ENCODE measurements around the gene DPP6.

DPP6 gene

DNA sequence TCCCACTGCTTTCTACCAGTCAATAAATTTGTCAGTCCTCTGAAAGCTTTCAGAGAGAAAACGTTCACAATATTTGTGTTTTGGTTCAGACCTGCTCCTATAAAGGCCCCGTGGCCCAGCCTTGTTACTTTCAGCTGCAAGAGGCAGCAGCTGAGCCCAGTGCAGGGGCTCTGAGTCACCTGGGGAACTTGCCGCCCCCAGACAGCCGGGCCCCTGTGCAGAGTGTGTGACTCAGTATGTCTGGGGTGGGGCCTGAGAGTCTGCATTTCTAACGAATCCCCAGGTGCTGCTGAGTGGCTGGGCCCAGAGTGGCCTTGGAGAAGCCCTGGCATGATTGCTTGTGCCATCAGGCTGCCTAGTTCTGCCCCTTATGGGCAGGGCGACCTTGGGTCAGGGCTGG is 647.2 kb downstream of the DPP6 start:
- DNase-seq (ENCODE audit: low read depth), result no peak

DNA sequence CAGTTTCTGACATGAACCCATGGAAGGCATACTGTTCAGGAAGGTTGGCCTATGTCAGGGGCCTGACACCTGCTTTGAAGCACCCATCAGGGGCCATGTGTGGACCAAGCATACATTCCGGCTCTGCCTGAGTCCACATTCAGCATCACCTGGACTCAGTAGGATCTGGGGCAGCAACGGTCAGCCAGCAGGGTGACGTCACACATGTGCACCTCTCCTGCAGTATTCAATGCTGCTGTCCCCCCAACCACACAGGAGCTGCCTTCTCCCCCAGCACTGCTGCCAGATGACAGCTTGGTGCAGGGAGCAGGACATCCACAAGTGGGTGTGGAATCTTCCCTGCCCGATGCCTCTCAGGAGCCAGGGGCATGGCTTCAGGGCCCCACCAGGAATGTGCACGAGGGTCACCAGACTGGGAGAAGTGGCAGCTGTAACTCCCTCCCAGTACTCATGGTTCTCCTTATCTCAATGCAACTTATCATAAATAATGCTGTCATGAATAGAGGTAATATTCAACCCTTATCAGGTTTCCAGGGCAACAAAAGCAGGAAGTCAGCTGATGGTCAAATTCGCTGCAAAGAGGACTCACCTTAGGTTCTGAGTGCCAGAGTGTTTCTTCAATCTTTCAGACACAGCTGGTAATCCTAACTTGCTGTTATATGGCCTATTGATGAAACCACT is 657.8 kb downstream of the DPP6 start:
- DNase-seq (ENCODE audit: low read depth), result no peak

DNA sequence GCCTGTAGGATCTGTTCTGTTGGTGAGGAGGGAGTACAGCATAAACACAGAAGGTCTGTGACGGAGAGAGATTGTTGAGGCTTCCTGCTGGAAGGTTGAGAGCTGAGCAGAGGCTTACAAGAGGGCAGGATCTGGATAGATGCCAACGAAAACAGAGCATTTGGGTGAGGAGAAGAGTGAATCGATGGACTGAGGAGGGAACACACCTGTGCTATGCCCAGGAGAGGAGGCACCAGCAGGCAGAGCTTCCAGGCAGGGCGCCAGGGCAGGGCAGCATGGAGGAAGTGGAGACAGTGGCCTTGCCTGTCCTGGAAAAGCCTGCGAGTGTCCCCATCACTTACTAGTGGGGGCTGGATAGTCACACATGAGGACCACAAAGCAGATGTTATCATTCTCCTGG is 667.8 kb downstream of the DPP6 start:
- DNase-seq (ENCODE audit: low read depth), result no peak

DNA sequence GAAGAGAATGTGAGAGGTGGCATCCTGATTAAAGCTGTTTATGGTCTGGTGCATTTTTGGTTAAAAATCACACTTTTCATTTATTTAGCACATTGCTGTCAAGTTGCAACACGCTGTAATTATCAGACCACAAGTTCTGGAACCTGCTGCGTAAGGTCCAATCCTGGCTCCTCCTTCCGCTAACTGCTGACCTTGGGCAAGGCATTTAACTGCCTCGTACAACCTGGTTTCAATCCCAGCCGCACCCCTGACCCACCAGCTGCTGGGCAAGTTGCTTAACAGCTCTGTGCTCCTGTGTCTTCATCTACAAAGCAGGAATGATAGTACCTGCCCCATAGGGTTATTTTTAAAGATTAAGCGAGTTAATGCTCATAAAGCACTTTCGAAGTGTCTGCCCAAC is 668.9 kb downstream of the DPP6 start:
- DNase-seq (ENCODE audit: low read depth), result no peak

DNA sequence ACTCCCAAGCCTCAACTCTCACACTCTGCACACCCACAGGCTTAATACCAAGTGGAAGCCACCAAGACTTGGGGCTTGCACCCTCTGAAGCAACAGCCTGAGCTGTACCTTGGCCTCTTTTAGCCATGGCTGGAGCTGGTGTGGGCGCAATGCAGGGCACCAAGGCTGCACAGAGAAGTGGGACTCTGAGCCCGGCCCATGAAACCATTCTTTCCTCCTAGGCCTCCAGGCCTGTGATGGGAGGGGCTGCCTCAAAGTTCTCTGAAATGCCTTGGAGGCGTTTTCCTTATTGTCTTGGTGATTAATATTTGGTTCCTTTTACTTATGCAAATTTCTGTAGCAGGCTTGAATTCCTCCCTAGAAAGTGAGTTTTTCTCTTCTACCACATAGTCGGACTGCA is 674.2 kb downstream of the DPP6 start:
- no peak for DNase-seq (ENCODE audit: low read depth)

DNA sequence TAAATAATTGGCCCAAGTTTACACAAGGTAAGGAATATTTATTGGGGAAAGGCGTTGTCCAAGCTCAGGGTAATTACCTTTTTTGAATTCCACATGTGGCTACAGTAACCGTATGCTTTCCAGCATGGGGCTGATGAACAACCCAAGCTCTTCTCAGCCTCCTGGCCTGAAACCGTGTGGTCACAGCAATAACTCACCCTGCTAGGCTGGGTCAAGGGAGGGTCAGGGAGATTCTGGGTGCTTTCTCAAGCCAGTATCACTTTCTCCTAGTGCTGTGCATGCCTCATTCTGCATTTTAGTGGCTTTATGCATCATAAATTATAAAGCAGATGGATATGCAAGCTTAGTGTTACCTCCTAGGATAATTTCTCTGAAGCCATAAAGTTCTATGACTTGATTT is 676.9 kb downstream of the DPP6 start:
- DNase-seq (ENCODE audit: low read depth), result no peak

DNA sequence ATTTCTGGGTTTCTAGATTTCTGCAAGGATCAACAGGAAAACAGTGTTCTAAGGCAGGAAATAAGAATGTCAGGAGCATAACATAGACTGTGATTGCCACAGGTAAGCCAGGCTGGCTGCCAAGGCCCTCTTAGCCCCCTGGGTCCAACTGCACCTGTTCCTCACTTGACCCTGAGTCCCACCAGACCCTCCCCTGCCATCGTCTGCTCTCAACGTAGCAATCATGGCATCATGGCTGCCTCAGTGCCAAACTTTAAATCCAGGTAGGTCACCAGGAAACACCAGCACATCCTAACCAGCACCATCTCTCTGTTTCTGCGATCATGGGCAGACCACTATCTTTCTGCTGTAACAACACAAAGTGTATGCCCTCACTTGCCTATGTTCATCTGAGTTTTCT is 683.6 kb downstream of the DPP6 start:
- no peak for DNase-seq (ENCODE audit: low read depth)

DNA sequence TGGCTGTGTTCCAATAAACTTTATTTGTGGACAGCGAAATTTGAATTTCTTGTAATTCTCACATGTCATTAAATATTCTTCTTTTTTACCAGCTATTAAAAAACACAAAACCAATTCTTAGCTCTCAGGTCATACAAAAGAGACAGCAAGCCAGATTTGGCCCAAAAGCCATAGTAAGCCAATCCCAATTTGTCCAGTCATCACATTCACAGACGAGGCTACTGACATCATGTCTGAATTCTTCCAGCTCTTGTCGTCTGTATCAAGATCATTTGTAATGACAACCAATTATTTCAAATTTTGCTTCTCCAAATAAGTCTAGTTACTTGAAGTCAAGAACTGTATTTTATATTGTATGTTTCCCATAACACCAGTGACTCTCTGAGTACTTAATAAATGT is 684.2 kb downstream of the DPP6 start:
- no peak for DNase-seq (ENCODE audit: low read depth)

DNA sequence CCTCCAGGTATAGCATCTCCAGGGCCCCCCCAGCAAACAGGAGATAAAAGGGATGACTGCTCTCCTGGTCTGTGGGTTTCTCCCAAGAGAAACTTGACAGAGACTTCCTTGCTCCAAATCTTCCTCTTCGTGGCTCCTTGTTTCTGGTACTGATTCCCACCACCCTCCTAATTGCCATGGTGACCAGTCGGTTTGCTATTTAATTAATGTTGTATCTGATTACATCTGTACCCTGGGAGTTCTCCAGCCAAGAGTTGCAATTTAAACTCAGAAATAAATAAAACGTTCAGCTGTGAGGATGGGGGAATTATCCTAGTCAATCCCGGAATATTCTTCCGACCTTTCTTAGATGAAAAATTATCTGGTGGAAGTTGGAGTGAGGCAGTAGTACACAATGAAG is 686.0 kb downstream of the DPP6 start:
- DNase-seq (ENCODE audit: low read depth), result no peak

DNA sequence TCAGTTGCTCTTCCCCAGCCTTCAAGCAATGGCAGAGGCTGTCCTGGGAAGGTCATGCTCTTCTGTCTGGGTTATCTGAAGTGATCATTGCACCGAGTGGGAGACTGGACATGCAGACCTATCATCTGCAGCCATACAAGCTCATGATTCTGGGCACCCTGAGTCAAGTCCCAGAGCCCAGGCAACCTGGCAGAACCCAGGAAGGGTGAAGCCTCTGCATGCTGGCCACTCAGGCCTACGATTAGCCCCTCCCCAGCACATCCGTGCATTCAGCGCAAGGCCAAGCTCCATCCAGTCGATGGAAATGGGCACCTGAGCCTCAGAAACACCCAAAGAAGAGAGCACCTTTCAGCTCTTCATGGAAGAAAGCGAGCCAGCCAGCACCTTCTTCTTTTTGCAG is 688.9 kb downstream of the DPP6 start:
- DNase-seq (ENCODE audit: low read depth), result no peak

DNA sequence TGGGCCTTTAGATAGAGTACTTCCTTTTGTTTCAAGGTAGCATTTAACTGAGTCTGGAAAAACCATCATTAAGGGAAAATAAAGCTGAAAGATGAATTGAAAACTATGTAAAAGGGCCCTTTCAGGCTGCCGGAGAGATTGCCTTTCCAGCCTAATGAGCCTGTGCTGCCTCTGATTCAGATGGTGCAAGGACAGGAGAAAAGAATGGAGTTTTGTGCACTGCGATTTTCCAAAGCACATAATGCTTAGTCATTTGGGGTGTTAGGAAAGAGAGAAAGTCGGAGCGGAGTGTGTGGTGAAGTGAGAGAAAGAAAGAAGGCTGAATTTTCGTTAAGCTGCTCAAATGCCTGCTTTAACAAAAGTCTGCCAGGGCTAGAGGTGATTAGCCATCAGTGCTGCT is 691.0 kb downstream of the DPP6 start:
- DNase-seq (ENCODE audit: low read depth), result no peak

DNA sequence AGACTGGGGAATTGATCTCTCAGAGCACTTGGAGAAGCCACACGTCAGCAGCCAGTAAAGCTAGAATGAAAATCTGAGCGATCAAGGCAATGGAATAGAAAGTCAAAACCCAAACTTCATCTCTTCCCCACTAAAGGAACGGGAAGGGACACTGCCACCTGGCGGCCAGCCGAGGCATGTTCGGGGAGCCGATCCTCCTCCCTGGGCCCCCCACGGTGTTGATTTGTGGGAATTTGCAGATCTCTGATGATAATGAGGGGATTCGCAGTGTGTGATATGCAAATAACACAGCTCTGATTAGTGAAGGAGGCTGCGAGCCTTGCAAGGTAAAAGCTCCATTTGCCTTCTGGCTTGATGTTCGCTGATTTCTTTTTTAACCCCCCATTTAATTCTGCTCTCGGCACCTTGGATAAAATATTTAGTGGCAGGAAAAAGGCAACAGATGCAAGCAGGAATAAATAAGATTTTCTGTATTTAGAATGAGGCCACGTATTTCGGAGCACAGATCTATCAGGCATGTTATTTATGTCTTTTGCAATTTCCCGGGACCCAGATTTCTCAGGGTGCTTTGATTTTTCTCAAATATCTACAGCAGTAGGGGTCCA is 692.2 kb downstream of the DPP6 start:
- DNase-seq (ENCODE audit: low read depth), result no peak

DNA sequence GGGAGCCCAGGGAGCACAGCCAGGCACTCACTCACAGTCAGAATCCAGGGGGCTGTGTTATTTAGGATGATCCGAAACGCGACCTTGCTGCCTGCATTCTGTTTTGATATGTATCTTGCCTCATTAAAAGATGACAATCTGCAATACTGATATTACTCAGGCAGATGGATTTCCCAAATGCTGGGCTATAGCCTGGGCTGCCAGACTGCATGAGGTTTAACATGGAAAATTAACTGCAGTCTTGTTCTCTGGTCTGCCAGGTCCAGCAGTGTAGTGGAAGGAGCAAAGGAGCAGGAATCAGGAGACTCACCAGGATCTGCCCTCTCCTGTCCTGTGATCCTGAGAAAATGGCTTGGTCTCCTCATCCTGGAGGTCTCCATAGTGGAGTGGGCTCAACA is 692.7 kb downstream of the DPP6 start:
- DNase-seq (ENCODE audit: low read depth), result no peak

DNA sequence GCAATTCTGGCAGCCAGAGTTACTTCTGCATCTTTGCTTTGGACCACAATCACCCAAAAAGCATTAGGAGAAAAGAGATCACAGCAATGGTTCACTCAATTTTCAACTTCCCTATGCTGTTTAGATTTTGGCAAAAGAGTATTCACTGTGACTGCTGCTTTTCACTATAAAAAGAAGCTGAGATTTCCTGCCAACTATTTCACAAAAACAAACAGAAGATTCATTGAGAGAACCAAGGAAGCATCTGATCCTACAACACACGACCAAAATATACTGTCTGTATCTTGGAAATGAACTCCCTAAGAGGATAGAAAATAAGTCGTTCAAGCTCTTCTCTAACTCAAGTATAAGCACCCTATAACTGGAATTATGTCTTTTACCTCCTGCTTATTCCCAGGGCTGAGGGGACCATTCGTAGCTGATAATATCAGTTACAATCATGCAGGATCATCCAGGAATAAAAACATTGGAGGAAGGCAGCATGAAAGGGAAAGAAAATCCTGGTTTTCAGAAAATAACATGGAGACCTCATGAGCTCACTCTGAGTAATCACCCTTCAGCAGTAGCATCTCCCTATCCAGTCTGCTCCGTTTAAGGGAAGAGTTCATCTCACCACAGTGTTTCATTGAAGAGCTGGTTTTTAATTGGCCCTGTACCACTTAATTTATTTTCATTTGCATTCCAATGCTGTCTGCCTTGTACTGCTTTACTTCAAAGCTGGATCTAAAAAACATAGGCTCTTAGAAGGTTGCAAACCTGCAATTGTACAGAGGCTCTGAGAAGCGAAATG is 694.6 kb downstream of the DPP6 start:
- DNase-seq (ENCODE audit: low read depth), result no peak

DNA sequence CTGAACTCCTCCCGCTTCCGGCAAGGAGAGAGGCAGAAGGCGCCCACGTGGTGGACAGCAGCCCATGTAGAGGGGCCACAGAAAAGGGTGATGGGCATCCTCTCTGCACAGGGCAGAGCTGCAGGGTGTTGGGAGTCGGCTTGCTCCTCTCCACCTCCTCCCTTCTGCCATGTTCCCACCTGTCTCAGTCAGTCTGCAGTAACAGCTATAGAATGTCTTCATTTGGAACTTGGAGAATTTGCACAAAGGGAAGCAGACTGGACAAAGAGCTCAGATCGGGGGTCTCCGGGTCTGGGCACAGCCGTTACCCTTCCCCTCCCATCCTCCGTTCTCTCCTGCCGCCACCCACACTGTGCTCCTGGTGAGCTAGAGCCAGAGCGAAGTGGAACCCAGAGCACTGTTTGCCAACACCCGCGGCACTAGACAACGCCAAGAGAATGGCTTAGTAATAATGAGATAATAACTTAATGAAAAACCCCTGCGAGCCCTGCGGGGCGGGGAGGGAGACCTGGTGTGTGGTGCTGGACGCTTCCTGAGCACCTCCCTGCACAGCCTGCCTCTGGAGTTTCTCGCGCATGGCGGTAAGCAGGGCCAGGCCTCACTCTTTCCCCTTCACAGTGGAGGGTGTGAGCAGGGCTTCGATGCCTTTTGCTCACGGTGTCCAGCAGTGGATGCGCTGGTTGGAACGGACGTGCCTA is 696.0 kb downstream of the DPP6 start:
- no peak for DNase-seq (ENCODE audit: low read depth)

DNA sequence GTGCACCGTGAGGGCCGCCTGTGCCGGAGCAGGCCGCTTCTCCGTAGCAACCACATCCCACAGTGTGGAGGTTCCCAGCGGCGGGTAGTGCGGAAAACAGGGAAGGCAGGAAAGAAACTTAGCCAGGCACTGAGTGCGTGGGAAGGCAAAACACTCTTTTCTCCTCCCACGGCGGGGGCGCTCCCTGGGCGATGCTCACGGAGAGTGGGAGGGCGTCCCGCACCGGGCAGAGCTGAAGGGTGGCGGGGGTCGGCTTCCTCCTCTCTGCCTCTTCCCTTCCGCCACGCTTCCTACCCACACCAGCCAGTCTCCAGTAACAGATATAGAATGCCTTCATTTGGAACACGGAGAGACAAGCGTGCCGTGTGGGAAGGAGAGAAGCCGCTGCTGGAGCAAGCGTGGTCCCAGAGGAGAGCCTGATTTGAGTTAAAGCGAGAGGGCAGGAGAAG is 698.2 kb downstream of the DPP6 start:
- DNase-seq (ENCODE audit: low read depth), result no peak

DNA sequence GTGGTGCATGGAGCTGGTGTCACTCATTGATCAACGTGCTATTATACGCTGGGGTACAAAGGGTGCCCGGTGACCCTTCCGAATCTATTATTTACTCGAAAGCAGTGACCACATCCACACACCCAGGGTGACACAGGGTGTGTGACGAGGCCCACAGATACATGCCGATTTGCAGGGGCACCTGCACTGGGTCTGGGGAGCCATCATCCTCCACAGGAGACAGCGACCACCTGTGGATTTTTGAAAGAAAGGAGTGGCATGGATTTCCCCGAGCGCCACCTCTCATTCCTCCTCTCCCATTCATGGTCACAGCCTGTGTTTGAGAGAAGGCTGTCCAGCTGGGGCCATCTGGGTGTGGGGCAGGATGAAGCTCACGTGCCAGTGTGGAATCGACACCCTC is 701.0 kb downstream of the DPP6 start:
- no peak for DNase-seq (ENCODE audit: low read depth)

DNA sequence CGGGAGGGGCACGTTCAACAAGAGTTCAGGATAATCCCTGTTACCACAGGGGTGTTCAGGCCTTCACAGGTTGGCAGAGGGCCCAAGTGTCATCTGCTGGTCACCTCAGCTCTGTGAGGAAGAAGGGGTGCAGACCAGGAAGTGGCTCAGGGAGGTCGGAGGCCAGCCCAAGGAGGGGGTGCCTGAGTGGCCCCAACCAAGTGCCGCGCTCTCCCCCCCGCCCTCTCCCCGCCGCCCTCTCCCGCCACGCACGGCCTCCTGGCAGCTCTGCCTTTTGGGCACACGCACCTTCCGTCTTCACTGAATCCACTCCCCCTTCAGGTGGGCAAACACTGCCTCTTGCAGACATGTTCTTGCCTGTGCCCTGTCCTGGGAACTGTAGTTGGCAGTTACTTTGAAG is 705.6 kb downstream of the DPP6 start:
- no peak for DNase-seq (ENCODE audit: low read depth)

DNA sequence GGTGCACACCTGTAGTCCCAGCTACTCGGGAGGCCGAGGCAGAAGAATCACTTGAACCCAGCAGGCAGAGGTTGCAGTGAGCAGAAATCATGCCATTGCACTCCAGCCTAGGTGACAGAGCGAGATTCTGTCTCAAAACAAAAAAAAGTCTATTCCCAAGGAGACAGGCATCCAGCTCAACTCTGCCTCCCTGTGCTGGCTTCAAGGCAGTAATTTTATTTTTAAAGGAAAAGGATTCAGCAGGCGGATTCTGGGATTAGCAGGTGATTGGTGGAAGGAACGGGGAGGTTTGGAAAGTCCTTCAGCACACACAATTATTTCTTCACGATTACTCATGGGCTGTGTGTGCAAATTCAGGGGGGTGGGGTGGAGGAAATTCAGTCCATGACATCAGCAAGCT is 707.8 kb downstream of the DPP6 start:
- no peak for DNase-seq (ENCODE audit: low read depth)

DNA sequence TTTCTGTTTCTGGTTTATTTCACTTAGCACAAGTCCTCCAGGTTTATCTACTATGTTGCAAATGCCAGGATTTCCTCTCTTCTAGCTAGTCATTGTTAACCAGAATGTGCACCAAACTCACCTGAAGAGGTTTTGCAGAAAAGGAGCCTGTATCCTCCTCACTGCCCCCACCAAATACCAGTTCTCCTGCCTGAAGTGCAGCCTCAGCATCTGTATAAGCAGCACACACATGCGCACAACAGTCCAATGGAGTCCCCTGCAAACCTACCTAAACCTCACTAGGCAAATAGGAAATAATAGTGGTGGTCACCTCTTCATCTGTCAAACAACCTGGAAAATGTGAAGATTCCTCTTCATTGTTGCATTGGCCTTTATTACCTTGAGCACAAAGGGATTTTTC is 712.9 kb downstream of the DPP6 start:
- DNase-seq (ENCODE audit: low read depth), result no peak

DNA sequence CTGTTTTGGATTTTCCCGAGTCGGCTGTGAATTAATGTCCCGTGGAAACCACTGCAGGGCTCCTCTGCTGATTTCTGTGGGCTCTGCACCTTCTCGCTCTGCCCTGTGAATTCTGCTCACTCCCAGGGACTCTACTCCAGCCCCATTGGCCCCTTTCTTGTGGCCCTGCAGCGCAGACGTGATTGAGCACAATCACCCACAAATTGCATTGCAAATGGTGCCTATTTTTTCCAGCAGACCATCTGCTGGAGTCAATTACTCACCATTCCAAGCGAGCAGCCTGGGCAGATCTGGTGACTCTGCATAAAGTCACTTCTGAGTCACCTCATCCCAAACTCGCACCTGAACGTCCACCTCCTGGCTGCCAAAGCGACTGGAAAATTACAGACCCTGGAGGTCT is 714.9 kb downstream of the DPP6 start:
- no peak for DNase-seq (ENCODE audit: low read depth)

DNA sequence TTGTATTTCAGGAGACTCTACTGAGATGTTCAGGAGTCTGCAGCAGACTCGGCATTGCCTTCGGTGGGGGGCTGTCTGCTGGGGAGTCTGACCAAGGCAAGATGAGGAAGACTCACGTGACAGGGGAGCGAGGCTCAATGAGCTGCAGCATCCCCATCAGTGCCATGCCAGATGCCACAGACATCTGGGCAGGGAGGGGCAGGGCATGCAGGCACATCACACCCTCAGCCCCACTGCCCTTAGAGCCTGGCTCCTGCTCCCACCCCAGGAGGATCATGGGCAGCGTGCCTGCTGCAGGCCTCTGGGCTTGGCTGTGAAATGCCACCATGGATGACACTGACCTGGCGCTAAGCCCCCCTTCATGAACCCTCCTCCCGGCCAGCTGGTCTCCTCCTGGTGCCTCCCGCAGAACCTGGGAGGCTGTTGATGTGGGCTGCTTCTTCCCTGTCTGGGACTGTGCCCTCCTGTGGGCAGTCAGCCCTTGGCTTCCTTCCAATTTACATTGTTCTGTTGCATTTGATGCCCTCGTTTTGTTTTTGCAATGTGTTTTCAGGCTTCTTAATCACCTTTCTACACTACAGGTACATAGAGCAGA is 715.7 kb downstream of the DPP6 start:
- no peak for DNase-seq (ENCODE audit: low read depth)

DNA sequence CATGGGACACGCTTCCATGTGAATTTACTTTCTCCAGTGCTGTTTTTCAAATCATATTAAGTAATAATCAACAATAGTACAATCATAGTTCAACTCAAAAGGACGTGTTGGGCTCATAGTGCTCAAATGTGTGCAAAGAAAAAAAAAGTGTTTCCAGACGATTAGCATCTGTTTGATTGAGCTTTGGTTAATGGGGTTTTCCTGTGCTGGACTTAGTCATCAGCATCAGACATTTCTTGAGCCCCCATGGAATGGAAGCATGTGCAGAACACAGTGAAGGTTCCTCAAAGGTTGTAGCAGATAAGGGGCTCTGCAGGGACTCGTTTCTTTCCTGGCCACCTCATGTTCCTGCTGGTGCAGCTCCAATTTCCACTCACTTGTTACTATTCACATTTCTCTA is 716.8 kb downstream of the DPP6 start:
- no peak for DNase-seq (ENCODE audit: low read depth)

All from activated T-helper 9 cell treated with anti-CD3 and anti-CD28 coated beads, Interleukin-2, amount 50 U/mL, for 16 hours (primary cell).